HG02938 (cell line): ENCODE data around the gene HPCAL1.
"Not testable (repeated sequence)": the region's sequence is repeated elsewhere in the genome, so short reads cannot be mapped to it uniquely, and the experiment has no call there.

Source experiments
- ATAC-seq: cut with Tn5 transposase; IDR thresholded peaks from one replicate; pipeline ENCODE4 v1.9.1; 2021; ENCODE audit warnings: mild to moderate bottlenecking, moderate library complexity; ENCODE audit not compliant: unreplicated experiment

Gene HPCAL1

DNA sequence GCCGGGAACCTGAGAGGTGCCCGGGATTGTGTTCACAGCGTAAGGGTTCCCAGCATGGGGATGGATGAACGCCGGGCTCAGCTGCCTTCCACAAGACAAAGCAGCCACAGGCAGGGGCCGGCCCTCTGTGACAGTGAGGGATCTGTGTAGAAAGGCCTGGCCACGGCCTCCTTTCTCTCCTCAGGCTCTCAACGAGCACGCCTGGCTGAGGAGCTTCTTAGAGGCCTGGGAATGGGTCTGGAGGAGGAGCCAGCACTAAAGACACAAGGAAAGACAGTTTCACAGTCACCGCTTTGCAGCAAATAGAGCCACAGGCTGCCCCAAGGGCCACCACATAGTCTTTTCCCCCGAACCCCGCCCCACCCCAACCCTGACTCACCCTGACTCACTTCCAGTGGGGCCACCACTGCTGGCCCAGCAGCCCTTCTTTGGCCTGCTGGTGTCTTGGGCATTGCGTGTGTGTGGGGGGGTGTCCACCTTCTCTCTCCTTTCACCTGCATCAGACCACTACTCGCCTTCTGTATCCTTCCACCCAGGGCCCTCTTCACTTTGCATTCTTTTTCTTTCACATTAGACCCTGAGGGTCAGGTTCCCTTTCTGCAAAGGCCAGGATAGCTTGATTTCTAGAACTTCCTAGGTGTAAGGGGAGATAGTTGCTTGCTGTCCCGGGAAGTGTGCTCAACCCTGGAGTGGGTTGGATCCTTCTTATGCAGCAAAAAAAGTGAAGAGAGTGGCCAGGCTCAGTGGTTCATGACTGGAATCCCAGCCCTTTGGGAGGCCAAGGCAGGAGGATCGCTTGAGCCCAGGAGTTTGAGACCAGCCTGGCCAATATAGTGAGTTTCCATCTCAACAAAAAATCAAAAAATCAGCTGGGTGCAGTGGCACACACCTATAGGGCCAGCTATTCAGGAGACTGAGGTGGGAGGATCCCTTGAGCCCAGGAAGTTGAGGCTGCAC is 19.3 kb upstream of the HPCAL1 start:
- ATAC-seq, result no peak

DNA sequence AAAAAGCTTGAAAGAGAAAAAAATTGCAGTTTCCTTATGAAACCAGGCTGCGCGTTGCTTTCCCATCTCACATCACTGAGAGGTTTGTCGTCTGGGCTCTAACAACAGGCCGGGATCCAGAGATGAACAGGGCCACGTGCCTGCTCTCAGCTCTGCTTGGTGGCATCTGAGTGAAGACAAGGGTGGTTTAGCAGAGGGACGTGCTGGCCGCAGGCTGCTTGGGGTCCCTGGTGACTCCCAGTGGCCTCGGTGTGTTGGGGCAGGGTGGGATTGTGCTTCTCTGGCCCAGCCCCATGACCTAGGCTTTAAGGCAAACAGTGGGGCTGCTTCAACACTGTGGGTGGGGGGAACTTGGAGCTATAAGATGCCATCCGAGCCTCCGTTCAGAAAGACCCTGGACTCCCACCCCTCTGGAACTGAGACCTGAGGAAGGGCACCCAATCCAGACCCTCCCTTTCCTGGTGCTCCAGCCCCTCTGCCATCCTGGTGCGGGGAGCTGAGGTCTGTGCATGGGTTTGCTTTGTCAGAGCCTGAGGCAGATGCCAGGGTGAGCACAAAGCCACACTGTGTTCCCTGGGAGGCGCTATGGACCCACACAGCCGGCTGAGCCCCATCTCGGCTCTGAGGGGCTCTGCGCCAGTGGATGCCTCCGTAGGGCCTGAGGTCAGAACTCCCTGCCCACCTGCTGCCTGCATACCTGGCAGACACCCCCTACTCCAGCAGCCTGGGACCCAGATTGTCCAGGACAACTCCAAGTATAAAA is 18.4 kb upstream of the HPCAL1 start:
- no peak for ATAC-seq

DNA sequence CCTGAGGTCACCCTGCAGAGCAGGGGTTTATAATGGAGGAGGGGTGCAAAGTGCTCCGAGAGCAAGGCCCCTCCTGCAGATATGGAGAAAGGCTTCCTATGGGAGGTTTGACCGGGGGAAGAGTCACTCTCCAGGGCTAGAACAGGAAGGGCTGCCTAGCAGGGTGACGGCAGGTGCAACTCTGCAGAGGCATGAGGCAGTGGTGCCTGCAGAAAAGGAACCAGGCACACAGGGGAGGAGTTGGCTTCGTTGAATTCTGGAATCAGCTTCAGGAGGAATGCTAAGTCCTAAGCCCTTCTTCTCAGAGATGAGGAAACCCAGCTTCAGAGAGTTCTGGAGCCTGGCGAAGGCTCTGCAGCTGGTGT is 17.5 kb upstream of the HPCAL1 start:
- no peak for ATAC-seq

DNA sequence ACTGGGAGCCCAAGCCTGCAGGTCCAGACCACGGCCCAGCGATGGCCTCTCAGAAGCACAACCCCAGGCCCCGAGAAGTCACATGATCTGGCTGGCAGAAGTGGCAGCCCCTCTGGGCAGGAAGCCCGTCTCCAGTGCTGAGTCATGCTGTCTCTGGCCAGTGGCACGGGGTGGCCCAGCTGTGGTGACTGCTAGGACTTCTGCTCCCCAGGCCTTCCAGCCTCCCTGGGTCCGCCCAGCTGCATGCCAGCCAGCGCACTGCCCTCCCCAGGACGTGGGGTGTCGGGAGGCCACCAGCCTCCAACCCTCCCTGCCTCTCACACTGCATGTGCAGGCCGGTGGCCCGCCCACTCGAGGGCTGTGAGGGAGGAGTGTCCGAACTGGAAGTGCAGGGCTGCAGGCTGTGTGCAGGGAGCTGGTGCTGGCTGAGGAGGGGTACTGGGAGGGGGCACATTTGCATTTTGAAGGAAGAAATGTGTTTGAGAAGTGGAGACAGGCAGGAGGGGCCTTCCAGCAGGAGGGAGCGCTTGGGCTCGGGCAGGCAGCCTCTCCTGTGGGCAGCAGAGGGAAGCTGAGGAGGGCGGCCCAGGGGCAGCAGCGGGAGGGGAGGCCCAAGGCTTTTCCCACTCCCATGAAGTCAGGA is 17.0 kb upstream of the HPCAL1 start:
- no peak for ATAC-seq

GRCh38 chr2:10286216-10287037 is 16.3 kb upstream of the HPCAL1 start:
- no peak for ATAC-seq

DNA sequence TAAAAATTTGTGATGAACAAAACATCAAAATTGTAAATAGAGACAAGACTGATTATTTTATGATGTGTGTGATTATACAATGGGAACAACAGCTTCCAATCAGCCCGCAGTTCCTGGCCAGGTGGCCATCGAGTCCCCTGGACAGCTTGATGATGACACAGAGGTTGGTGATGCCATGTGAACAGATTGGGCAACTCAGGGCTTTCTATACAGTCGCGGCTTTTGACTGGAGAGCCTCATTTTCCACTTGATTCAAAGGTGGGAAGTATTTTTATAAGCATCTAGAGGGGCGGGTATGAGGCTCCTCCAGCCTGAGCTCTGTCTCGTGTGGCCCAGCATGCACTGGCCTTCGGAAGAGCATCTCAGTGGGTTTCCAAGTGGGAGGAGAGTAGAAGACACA is 14.9 kb upstream of the HPCAL1 start:
- ATAC-seq, result no peak

DNA sequence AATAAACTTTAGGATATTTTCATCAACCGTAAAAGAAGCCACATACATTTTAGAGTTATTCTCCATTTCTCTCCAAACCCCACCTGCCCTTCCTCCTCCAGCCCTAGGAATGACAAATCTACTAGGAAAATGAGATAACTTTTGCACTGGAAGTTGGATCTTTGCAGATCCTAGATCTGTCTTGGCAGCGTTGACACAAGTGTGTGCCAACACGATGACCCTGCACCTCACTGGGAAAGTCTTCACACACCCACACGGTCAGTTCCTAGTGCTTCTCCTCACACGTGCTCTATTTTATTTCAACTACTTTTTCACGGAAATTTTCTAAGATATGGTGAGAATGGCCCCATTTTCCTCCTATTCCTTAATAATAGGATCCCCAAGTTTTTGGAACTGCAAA is 14.1 kb upstream of the HPCAL1 start:
- ATAC-seq, result no peak

DNA sequence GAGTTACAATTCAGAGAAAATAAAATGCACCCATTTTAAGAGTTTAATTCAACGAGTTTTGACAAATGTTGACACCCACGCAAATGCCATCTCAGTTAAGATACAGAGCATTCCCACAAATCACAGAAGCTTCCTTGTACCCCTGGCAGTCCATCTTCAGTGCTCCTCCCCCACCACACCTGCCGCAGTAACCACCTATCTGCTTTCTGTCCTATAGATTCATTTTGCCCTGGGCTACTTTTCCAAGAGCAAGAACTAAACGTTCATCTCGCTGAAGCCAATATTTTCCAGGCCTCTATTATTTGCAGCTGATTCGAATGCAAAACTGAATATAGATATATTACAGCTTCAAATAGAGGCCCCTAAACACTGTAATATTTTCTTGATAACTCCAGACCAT is 13.4 kb upstream of the HPCAL1 start:
- ATAC-seq, result no peak

GRCh38 chr2:10289891-10290290 is 12.8 kb upstream of the HPCAL1 start:
- no peak for ATAC-seq

DNA sequence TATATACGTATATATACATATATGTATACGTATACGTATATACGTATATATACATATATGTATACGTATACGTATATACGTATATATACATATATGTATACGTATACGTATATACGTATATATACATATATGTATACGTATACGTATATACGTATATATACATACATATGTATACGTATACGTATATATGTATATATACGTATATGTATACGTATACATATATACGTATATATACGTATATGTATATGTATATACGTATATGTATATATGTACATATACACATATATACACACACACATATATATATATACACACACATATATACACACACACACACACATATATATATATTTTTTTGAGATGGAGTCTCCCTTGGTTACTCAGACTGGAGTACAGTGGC is 11.3 kb upstream of the HPCAL1 start:
- ATAC-seq, result not testable (repeated sequence)

DNA sequence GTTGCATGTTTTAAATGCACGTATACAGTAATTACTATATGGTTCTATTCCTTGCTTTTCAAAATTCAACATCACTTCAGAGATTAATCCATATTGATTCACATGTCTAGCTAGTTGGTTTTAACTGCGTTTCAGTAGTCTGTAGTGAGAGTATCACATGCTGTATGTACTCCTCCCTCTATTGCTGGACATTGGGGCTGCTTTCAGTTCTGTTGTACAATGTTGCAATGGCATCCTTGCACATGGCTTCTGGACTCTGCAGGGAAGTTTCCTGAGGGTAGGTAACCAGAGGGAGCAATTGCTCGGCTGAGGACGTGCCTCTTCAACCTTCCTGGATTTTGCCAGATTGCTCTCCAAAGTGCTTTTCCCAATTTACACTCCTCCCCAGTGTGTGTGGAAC is 10.7 kb upstream of the HPCAL1 start:
- ATAC-seq, result no peak

DNA sequence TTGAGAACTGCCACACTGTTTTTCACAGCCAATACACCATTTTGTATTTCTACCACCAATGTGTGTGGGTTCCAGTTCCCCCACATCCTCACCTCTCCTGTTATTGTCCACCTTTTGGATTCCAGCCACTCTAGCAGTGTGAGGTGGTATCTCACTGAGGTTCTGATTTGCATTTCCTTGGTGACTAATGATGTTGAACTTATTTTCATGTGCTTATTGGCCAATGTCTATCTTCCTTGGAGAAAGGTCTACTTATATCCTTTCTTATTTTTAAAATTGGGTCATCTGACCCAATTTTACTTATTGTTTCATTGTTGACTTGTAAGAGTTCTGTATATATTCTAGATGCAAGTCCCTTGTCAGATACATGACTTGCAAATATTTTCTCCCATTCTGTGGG is 9.1 kb upstream of the HPCAL1 start:
- ATAC-seq, result no peak

DNA sequence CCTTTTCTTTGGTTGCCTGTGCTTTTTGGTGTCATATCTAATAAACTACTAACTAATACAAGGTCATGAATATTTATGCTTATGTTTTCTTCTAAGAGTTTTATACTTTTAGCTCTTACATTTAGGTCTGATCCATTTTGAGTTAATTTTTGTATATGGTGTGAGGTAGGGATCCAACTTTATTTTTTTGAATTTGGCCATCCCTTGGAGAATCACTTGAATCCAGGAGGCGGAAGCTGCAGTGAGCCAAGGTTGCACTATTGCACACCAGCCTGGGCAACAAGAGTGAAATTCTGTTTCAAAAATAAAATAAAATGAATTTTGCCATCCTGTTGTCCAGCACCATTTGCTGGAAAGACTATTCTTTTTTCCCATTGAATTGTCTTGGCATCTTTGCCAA is 8.6 kb upstream of the HPCAL1 start:
- ATAC-seq, result no peak

- ATAC-seq, result not testable (repeated sequence)
These were observed 7.1 kb upstream of the HPCAL1 start for GRCh38 chr2:10295649-10296048.

- no peak for ATAC-seq
These were observed 6.6 kb upstream of the HPCAL1 start for GRCh38 chr2:10296142-10296541.

DNA sequence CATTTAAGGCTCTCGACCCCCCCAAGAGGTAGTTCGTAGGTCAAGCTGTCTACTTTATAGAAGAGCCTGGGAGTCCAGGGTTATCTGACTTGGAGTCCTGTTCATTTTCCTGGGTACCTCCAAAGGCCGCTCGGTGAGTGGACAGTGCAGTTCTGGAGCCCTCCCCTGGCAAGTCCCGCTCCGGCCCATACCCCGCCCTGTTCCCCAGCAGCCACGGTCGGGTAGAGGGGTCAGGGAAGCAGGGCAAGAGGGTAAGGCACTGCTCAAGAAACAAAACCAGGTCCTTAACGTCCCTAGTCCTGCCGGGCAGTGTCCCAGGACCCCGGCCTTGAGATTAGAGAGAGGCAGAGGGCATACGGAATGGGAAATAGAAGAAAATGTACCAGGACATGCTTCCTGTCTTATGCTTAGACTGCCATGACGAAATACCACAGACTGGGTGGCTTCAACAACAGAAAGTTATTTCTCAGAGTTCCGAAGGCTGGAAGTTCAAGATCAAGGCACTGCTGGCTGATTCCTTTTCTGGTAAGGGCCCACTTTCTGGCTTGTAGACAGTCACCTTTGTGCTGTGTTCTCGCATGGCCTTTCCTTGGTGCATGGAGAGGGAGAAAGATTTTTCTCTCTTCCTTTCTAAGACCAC is 5.4 kb upstream of the HPCAL1 start:
- ATAC-seq, result no peak

GRCh38 chr2:10297959-10298531 is 4.7 kb upstream of the HPCAL1 start:
- ATAC-seq, result no peak

DNA sequence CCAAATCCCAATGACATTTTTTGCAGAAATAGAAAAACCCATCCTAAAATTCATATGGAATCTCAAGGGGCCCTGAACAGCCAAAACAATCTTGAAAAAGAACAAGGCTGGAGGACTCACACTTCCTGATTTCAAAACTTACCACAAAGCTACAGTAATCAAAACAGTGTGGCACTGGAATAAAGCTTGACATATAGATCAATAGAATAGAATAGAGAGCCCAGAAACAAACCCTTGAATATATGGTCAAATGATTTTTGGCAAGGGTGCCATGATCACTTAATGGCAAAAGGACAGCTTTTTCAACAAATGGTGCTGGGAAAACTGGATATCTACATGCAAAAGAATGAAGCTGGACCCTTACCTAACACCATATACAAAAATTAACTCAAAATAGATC is 3.9 kb upstream of the HPCAL1 start:
- not testable (repeated sequence) for ATAC-seq

- no peak for ATAC-seq
These were observed 2.3 kb upstream of the HPCAL1 start for GRCh38 chr2:10300328-10300920.
